Measurements from ENCODE around the gene LLPH. TPM values are rescaled to one million over a fixed set of nuclear protein-coding genes. Genes with fewer than 3 reads are reported as not detected.
"Not testable (repeated sequence)": the region's sequence is repeated elsewhere in the genome, so short reads cannot be mapped to it uniquely, and the experiment has no call there.

The LLPH gene
- 9.7 TPM for total RNA-seq
- 25.7 TPM for polyA plus RNA-seq

- under 1% methylated on average over 49 of the region's 49 CpGs for WGBS
- peak within 1 kb of the TSS; percentile 71 for H3K4me3 ChIP-seq (ENCODE audit: low read depth, low read length)
- no peak within 1 kb of the TSS for H3K27ac ChIP-seq (ENCODE audit: low read depth)
- H3K36me3 ChIP-seq (ENCODE audit: insufficient read depth), result no peaks in the 10 kb centered on the region
- DNase-seq (ENCODE audit: extremely low spot score), result peak; percentile 83
- no peaks in the 10 kb centered on the region for H3K4me1 ChIP-seq (ENCODE audit: insufficient read depth)
Measured at GRCh38 chr12:66130267-66131066, at the start of gene LLPH. LLPH (minus strand) TSS chr12:66130750; CDS start chr12:66129106, 1,644 bp downstream.

GRCh38 chr12:66176105-66176900 lies 45.8 kb upstream of the LLPH start:
- Histone ChIP-seq H3K4me1 (ENCODE audit: insufficient read depth) (no peaks in the 10 kb centered on the region), H3K36me3 (ENCODE audit: insufficient read depth) (no peaks in the 10 kb centered on the region), H3K27ac (ENCODE audit: low read depth) (no peak overlapping the region), H3K4me3 (ENCODE audit: low read depth, low read length) (no peak overlapping the region)
- no peak for DNase-seq (ENCODE audit: extremely low spot score)
- 19% methylated on average over 1 of the region's 1 CpG for WGBS

- DNase-seq (ENCODE audit: extremely low spot score); H3K27ac ChIP-seq (ENCODE audit: low read depth); H3K36me3 ChIP-seq (ENCODE audit: insufficient read depth); H3K4me3 ChIP-seq (ENCODE audit: low read depth, low read length); H3K4me1 ChIP-seq (ENCODE audit: insufficient read depth): not testable (repeated sequence)
- 96% methylated on average over 52 of the region's 54 CpGs for WGBS
Measured at GRCh38 chr12:66174391-66175325, 44.1 kb upstream of the LLPH start.

GRCh38 chr12:66170606-66171005 lies 40.1 kb upstream of the LLPH start:
- H3K4me1 ChIP-seq (ENCODE audit: insufficient read depth), result no peaks in the 10 kb centered on the region
- no peak overlapping the region for H3K27ac ChIP-seq (ENCODE audit: low read depth)
- WGBS, result 97% methylated on average over 3 of the region's 3 CpGs
- no peaks in the 10 kb centered on the region for H3K36me3 ChIP-seq (ENCODE audit: insufficient read depth)
- DNase-seq (ENCODE audit: extremely low spot score), result no peak
- peak overlapping the region; percentile 72 for H3K4me3 ChIP-seq (ENCODE audit: low read depth, low read length)

GRCh38 chr12:66169221-66170170 lies 38.9 kb upstream of the LLPH start, which contains the start of gene TMBIM4:
TMBIM4 (minus strand) TSS chr12:66169996; CDS start chr12:66169951, 45 bp downstream.
- Histone ChIP-seq H3K27ac (ENCODE audit: low read depth) (peak within 1 kb of the TSS; percentile 99), H3K36me3 (ENCODE audit: insufficient read depth) (no peaks in the 10 kb centered on the region), H3K4me1 (ENCODE audit: insufficient read depth) (no peaks in the 10 kb centered on the region), H3K4me3 (ENCODE audit: low read depth, low read length) (peak within 1 kb of the TSS; percentile 72)
- peak; percentile 86 for DNase-seq (ENCODE audit: extremely low spot score)
- under 1% methylated on average over 67 of the region's 67 CpGs for WGBS

- Histone ChIP-seq H3K36me3 (ENCODE audit: insufficient read depth) (no peaks in the 10 kb centered on the region), H3K4me3 (ENCODE audit: low read depth, low read length) (peak overlapping the region; percentile 26), H3K27ac (ENCODE audit: low read depth) (peak overlapping the region; percentile 41), H3K4me1 (ENCODE audit: insufficient read depth) (peaks cover 2% of the 10 kb centered on the region)
- DNase-seq (ENCODE audit: extremely low spot score), result no peak
- 78% methylated on average over 8 of the region's 8 CpGs for WGBS
Measured at GRCh38 chr12:66168410-66168809, 37.9 kb upstream of the LLPH start.

GRCh38 chr12:66166561-66166960 lies 36.0 kb upstream of the LLPH start:
- 91% methylated on average over 2 of the region's 2 CpGs for WGBS
- H3K36me3 ChIP-seq (ENCODE audit: insufficient read depth), result no peaks in the 10 kb centered on the region
- no peak overlapping the region for H3K4me3 ChIP-seq (ENCODE audit: low read depth, low read length)
- no peak overlapping the region for H3K27ac ChIP-seq (ENCODE audit: low read depth)
- H3K4me1 ChIP-seq (ENCODE audit: insufficient read depth), result peaks cover 2% of the 10 kb centered on the region
- no peak for DNase-seq (ENCODE audit: extremely low spot score)

- no peak for DNase-seq (ENCODE audit: extremely low spot score)
- Histone ChIP-seq H3K4me3 (ENCODE audit: low read depth, low read length) (no peak overlapping the region), H3K27ac (ENCODE audit: low read depth) (no peak overlapping the region), H3K36me3 (ENCODE audit: insufficient read depth) (peaks cover 2% of the 10 kb centered on the region), H3K4me1 (ENCODE audit: insufficient read depth) (peaks cover 2% of the 10 kb centered on the region)
- WGBS, result 100% methylated on average over 2 of the region's 2 CpGs
Measured at GRCh38 chr12:66165141-66165540, 34.6 kb upstream of the LLPH start.

GRCh38 chr12:66164349-66164821 lies 33.8 kb upstream of the LLPH start:
- WGBS, result 89% methylated on average over 3 of the region's 3 CpGs
- H3K36me3 ChIP-seq (ENCODE audit: insufficient read depth), result peaks cover 2% of the 10 kb centered on the region
- H3K4me3 ChIP-seq (ENCODE audit: low read depth, low read length), result no peak overlapping the region
- no peak overlapping the region for H3K27ac ChIP-seq (ENCODE audit: low read depth)
- H3K4me1 ChIP-seq (ENCODE audit: insufficient read depth), result peaks cover 2% of the 10 kb centered on the region
- DNase-seq (ENCODE audit: extremely low spot score), result no peak

GRCh38 chr12:66163289-66163688 lies 32.7 kb upstream of the LLPH start:
- Histone ChIP-seq H3K4me1 (ENCODE audit: insufficient read depth) (peaks cover 2% of the 10 kb centered on the region), H3K36me3 (ENCODE audit: insufficient read depth) (peaks cover 2% of the 10 kb centered on the region), H3K27ac (ENCODE audit: low read depth) (no peak overlapping the region), H3K4me3 (ENCODE audit: low read depth, low read length) (no peak overlapping the region)
- no peak for DNase-seq (ENCODE audit: extremely low spot score)
- 76% methylated on average over 4 of the region's 4 CpGs for WGBS

GRCh38 chr12:66162701-66163100 lies 32.2 kb upstream of the LLPH start:
- WGBS, result 62% methylated on average over 2 of the region's 2 CpGs
- no peak for DNase-seq (ENCODE audit: extremely low spot score)
- peaks cover 2% of the 10 kb centered on the region for H3K36me3 ChIP-seq (ENCODE audit: insufficient read depth)

GRCh38 chr12:66160704-66161103 lies 30.2 kb upstream of the LLPH start:
- H3K4me1 ChIP-seq (ENCODE audit: insufficient read depth), result peaks cover 2% of the 10 kb centered on the region
- DNase-seq (ENCODE audit: extremely low spot score), result no peak
- peaks cover 2% of the 10 kb centered on the region for H3K36me3 ChIP-seq (ENCODE audit: insufficient read depth)
- 95% methylated on average over 28 of the region's 28 CpGs for WGBS
- H3K27ac ChIP-seq (ENCODE audit: low read depth), result no peak overlapping the region
- no peak overlapping the region for H3K4me3 ChIP-seq (ENCODE audit: low read depth, low read length)

More at GRCh38 chr12:66162701-66163100, 32.2 kb upstream of the LLPH start:
- H3K4me1 ChIP-seq (ENCODE audit: insufficient read depth), result peaks cover 2% of the 10 kb centered on the region
- no peak overlapping the region for H3K27ac ChIP-seq (ENCODE audit: low read depth)
- no peak overlapping the region for H3K4me3 ChIP-seq (ENCODE audit: low read depth, low read length)

Measured in urinary bladder (tissue), 4 donors.